H9 (cell line): ENCODE data around the gene TTC7B. TPM values are rescaled to one million over a fixed set of nuclear protein-coding genes. Genes with fewer than 3 reads are reported as not detected.

Experiments used
- DNase-seq: peaks from one replicate; pipeline ENCODE4 v3.0.0-alpha.2; 2017
- H2AFZ ChIP-seq: one replicate; pipeline ENCODE4 v1.6.1; 2013; ENCODE audit warnings: mild to moderate bottlenecking, low read length, control low read depth, moderate library complexity
- H2AK5ac ChIP-seq: 2 replicates; pipeline ENCODE4 v1.6.1; 2013; ENCODE audit warnings: low read length, control low read depth, mixed read lengths; ENCODE audit not compliant: insufficient read length
- H2BK120ac ChIP-seq: one replicate; pipeline ENCODE4 v1.6.1; 2013; ENCODE audit warnings: low read depth, mild to moderate bottlenecking, low read length, control low read depth, inconsistent platforms; ENCODE audit not compliant: poor library complexity, severe bottlenecking
- H2BK12ac ChIP-seq: 2 replicates; pipeline ENCODE4 v1.6.1; 2013; ENCODE audit warnings: low read length, control low read depth, mixed read lengths, low read depth; ENCODE audit not compliant: insufficient read length
- H2BK15ac ChIP-seq: 2 replicates; pipeline ENCODE4 v1.6.1; 2013; ENCODE audit warnings: low read depth, low read length, control low read depth
- H2BK20ac ChIP-seq: one replicate; pipeline ENCODE4 v1.6.1; 2013; ENCODE audit warnings: low read depth, mild to moderate bottlenecking, low read length, control low read depth, inconsistent platforms; ENCODE audit not compliant: poor library complexity, severe bottlenecking
- H2BK5ac ChIP-seq: 2 replicates; pipeline ENCODE4 v1.6.1; 2013; ENCODE audit warnings: low read length, control low read depth, mixed read lengths; ENCODE audit not compliant: insufficient read length
- H3K14ac ChIP-seq: 2 replicates; pipeline ENCODE4 v1.6.1; 2013; ENCODE audit warnings: low read length, control low read depth; ENCODE audit not compliant: insufficient read depth
- H3K18ac ChIP-seq: 2 replicates; pipeline ENCODE4 v1.6.1; 2013; ENCODE audit warnings: low read depth, mild to moderate bottlenecking, mixed read lengths, low read length, control low read depth; ENCODE audit not compliant: insufficient read length
- H3K23ac ChIP-seq: 2 replicates; pipeline ENCODE4 v1.6.1; 2013; ENCODE audit warnings: low read length, control low read depth, mixed read lengths, low read depth; ENCODE audit not compliant: insufficient read length
- H3K23me2 ChIP-seq: 2 replicates; pipeline ENCODE4 v1.6.1; 2013; ENCODE audit warnings: low read depth, mild to moderate bottlenecking, mixed read lengths, low read length, control low read depth; ENCODE audit not compliant: insufficient read length, poor library complexity, severe bottlenecking
- H3K27ac ChIP-seq: 2 replicates; pipeline ENCODE4 v1.5.1; 2013; ENCODE audit warnings: low read length, control low read depth, mixed read lengths, low read depth; ENCODE audit not compliant: insufficient read length
- H3K27me3 ChIP-seq: 2 replicates; pipeline ENCODE4 v1.6.1; 2013; ENCODE audit warnings: low read length, control low read depth, inconsistent platforms; ENCODE audit not compliant: insufficient read depth
- H3K4ac ChIP-seq: 2 replicates; pipeline ENCODE4 v1.6.1; 2013; ENCODE audit warnings: low read depth, mild to moderate bottlenecking, control low read depth, inconsistent platforms, low read length, moderate library complexity
- H3K4me1 ChIP-seq: 2 replicates; pipeline ENCODE4 v1.6.1; 2013; ENCODE audit warnings: low read length, control low read depth, inconsistent platforms; ENCODE audit not compliant: insufficient read depth
- H3K4me2 ChIP-seq: 2 replicates; pipeline ENCODE4 v1.6.1; 2013; ENCODE audit warnings: low read length, control low read depth, mixed read lengths; ENCODE audit not compliant: insufficient read length, insufficient read depth
- H3K56ac ChIP-seq: 2 replicates; pipeline ENCODE4 v1.6.1; 2013; ENCODE audit warnings: low read depth, mild to moderate bottlenecking, mixed read lengths, low read length, control low read depth; ENCODE audit not compliant: insufficient read length
- H3K79me1 ChIP-seq: 2 replicates; pipeline ENCODE4 v1.6.1; 2013; ENCODE audit warnings: low read depth, mild to moderate bottlenecking, moderate library complexity, low read length, control low read depth, inconsistent platforms; ENCODE audit not compliant: insufficient read depth, poor library complexity, severe bottlenecking
- H3K79me2 ChIP-seq: 2 replicates; pipeline ENCODE4 v1.6.1; 2013; ENCODE audit warnings: low read length, control low read depth, inconsistent platforms; ENCODE audit not compliant: insufficient read depth
- H3K9ac ChIP-seq: 2 replicates; pipeline ENCODE4 v1.6.1; 2013; ENCODE audit warnings: low read length, control low read depth, mixed read lengths; ENCODE audit not compliant: insufficient read length; ENCODE audit errors: extremely low read depth
- H3K9me3 ChIP-seq: one replicate; pipeline ENCODE4 v1.6.1; 2013; ENCODE audit warnings: low read depth, low read length, inconsistent platforms; ENCODE audit not compliant: control insufficient read depth
- H3T11ph ChIP-seq: one replicate; pipeline ENCODE4 v1.6.1; 2013; ENCODE audit warnings: mild to moderate bottlenecking, low read length, control low read depth, inconsistent platforms
- H4K20me1 ChIP-seq: one replicate; pipeline ENCODE4 v1.6.1; 2013; ENCODE audit not compliant: control insufficient read depth, insufficient read length, insufficient read depth
- H4K5ac ChIP-seq: 2 replicates; pipeline ENCODE4 v1.6.1; 2013; ENCODE audit warnings: low read depth, mild to moderate bottlenecking, mixed read lengths, low read length, control low read depth; ENCODE audit not compliant: insufficient read length
- H4K8ac ChIP-seq: replicated peaks from 2 replicates; pipeline ENCODE4 v1.6.1; 2013; ENCODE audit warnings: low read length, control low read depth, mixed read lengths, low read depth; ENCODE audit not compliant: insufficient read length
- H4K91ac ChIP-seq: 2 replicates; pipeline ENCODE4 v1.6.1; 2013; ENCODE audit warnings: low read depth, mild to moderate bottlenecking, moderate library complexity, mixed read lengths, low read length, control low read depth; ENCODE audit not compliant: insufficient read length
- H3K27ac Mint-ChIP-seq, 3 experiments: 2 replicates in 2 of 3; 3 replicates in 1 of 3; pipeline ENCODE4 v1.8.0; 2020 to 2021; ENCODE audit warnings: mixed read lengths in 3 of 3, mild to moderate bottlenecking in 1 of 3, moderate library complexity in 1 of 3
- H3K27me3 Mint-ChIP-seq: 2 replicates; pipeline ENCODE4 v1.8.0; 2021; ENCODE audit warnings: low read depth, mild to moderate bottlenecking, moderate library complexity, mixed read lengths
- H3K36me3 Mint-ChIP-seq, 3 experiments: 2 replicates in 2 of 3; 3 replicates in 1 of 3; pipeline ENCODE4 v1.8.0; 2020 to 2021; ENCODE audit warnings: low read depth in 3 of 3, mixed read lengths in 3 of 3; ENCODE audit not compliant: insufficient read depth in 1 of 3
- H3K4me1 Mint-ChIP-seq, 2 experiments: 2 replicates each; pipeline ENCODE4 v1.8.0; 2020; ENCODE audit warnings: mixed read lengths in 2 of 2
- H3K4me3 Mint-ChIP-seq, 2 experiments: 2 replicates in 1 of 2; 3 replicates in 1 of 2; pipeline ENCODE4 v1.8.0; 2020 to 2021; ENCODE audit warnings: mild to moderate bottlenecking in 2 of 2, mixed read lengths in 2 of 2, moderate library complexity in 1 of 2
- H3K9me3 Mint-ChIP-seq, 2 experiments: 2 replicates in 1 of 2; 3 replicates in 1 of 2; pipeline ENCODE4 v1.8.0; 2020; ENCODE audit warnings: mild to moderate bottlenecking in 2 of 2, mixed read lengths in 2 of 2, moderate library complexity in 1 of 2
- CTCF ChIP-seq: fragments of 200-600 bp; sonication (generic); conservative IDR thresholded peaks from 3 replicates; pipeline ENCODE4 v1.8.0; 2021; ENCODE audit warnings: antibody characterized with exemption, mild to moderate bottlenecking
- WGBS: extraction: QIAGEN DNeasy Blood & Tissue Kit; methylation state at CpG from one replicate; pipeline ENCODE4 v1.1.7; 2013; ENCODE audit warnings: missing lambda C conversion rate, low lambda C conversion rate, mixed read lengths; ENCODE audit not compliant: insufficient read length; ENCODE audit errors: extremely low coverage; 5-methylcytosine and 5-hydroxymethylcytosine counted together
- total RNA-seq: library from RNA; stranded (reverse); gene quantifications from 2 replicates; pipeline ENCODE4 v1.2.1, GENCODE V29; 2021

Gene TTC7B
- total RNA-seq, 1 experiment from 2014 or later, result 33.7 TPM

GRCh38 chr14:90760591-90761316, 55.5 kb downstream of the TTC7B start:
- H4K20me1 ChIP-seq, result no peaks in the 10 kb centered on the region
- no peak overlapping the region for H2BK120ac ChIP-seq
- no peak overlapping the region for H2BK15ac ChIP-seq
- peaks cover 4 to 15% of the 10 kb centered on the region in 2 experiments for H3K9me3 Mint-ChIP-seq
- H3K27me3 Mint-ChIP-seq, result peaks cover 12% of the 10 kb centered on the region
- no peak overlapping the region for H3K27ac Mint-ChIP-seq
- H3K4me2 ChIP-seq, result no peak overlapping the region
- no peak overlapping the region for H3K14ac ChIP-seq
- no peak overlapping the region for H2BK12ac ChIP-seq
- H3K36me3 Mint-ChIP-seq, result peaks cover 0 to 8% (median 5%) of the 10 kb centered on the region in 3 experiments; a peak in 4 of 7 replicates
- H3T11ph ChIP-seq, result no peak overlapping the region
- H3K4me1 ChIP-seq, result no peaks in the 10 kb centered on the region; the same call in 1 of the 2 replicates
- DNase-seq, result peak; percentile 39
- H2BK5ac ChIP-seq, result no peak overlapping the region
- peak; percentile 87 for TF ChIP-seq CTCF
- H2AK5ac ChIP-seq, result no peak overlapping the region
- no peaks in the 10 kb centered on the region for H3K79me2 ChIP-seq
- no peak overlapping the region for H3K56ac ChIP-seq
- H2AFZ ChIP-seq, result no peak overlapping the region
- H3K27me3 ChIP-seq, result no peaks in the 10 kb centered on the region
- WGBS, result no CpG with 5 or more reads among the region's 4 CpGs
- H3K18ac ChIP-seq, result no peak overlapping the region
- H3K4me1 Mint-ChIP-seq, result peaks cover 17 to 20% of the 10 kb centered on the region in 2 experiments
- peaks cover 3% of the 10 kb centered on the region for H3K23me2 ChIP-seq
- no peak overlapping the region for H3K23ac ChIP-seq
- H4K91ac ChIP-seq, result no peak overlapping the region
- H3K9ac ChIP-seq, result no peak overlapping the region
- no peak overlapping the region for H3K4ac ChIP-seq
- no peak overlapping the region for H4K5ac ChIP-seq
- no peak overlapping the region for H4K8ac ChIP-seq
- H3K4me3 Mint-ChIP-seq, result no peak overlapping the region
- H3K27ac ChIP-seq, result no peak overlapping the region
- H3K79me1 ChIP-seq, result no peaks in the 10 kb centered on the region
- no peak overlapping the region for H2BK20ac ChIP-seq
- H3K9me3 ChIP-seq, result no peaks in the 10 kb centered on the region
